Hippocampal formation (tissue), 2 donors: Measurements from ENCODE around the gene CLUH.

Source experiments
- DNase-seq, 2 donors: peaks; one replicate each; lab custom pipeline; 2025; lab: John Stamatoyannopoulos, UW

The CLUH gene

DNA sequence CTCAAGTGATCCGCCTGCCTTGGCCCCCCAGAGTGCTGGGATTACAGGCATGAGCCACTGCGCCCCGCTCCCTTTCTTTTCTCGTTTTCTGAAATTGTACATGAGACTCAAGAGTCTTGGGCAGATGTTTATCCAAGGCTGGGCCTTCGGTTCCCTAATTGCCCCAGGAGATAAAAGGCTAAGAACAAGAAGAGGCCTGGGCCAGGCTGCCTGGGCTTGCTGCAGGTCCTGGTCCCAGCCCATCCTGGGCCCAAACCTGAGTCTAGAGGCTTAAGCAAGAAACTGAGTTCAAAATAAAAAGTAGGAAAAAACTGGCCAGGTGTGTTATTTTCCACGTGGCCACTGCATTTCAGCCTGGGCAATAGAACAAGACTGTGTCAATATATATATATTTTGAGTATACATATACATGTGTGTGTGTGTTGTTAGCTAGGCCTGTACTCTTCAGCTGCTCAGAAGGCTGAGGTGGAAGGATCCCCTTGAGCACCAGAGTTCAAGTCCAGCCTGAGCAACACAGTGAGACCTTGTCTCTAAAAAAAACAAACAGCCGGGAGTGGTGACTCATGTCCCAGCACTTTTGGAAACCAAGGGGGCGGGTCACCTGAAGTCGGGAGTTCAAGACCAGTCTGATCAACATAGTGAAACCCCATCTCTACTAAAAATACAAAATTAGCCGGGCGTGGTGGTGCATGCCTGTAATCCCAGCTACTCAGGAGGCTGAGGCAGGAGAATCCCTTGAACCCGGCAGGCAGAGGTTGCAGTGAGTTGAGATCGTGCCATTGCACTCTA, 6.8 kb upstream of the CLUH start:
- no peak for DNase-seq

DNA sequence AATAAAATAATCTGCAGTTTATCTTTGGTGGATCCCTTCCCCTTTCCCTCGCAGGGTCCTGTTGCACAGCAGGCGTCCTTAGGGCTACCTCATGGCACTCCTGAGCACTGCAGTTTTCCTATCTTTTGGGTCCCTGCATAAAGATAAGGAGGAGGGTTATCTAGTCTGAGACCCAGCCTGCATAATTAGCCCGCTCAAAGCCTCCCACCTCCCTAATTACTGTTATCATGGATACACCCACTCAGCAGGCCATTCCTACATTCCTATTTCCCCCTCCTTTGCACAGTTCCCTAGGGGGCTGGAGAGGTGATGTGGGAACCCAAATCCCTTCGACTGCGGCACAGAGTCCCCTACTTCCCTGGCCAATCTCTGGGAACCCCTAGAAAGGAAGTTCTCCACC, 5.1 kb upstream of the CLUH start:
- no peak for DNase-seq

DNA sequence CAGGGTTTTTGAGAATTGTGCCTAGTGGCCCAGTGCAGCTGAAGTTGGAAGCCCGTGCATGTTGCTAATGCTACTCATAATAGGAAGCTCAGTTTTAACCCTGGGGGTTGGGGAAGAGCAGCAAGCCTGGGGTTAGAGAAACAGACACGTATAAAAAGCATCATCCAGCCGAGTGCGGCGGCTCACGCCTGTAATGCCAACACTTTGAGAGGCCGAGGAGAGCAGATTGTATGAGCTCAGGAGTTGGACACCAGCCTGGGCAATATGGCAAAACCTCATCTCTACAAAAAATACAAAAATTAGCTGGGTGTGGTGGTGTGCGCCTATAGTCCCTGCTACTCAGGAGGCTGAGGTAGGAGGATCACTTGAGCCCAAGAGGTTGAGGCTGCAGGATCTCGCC, 2.3 kb upstream of the CLUH start:
- DNase-seq = no peak

DNA sequence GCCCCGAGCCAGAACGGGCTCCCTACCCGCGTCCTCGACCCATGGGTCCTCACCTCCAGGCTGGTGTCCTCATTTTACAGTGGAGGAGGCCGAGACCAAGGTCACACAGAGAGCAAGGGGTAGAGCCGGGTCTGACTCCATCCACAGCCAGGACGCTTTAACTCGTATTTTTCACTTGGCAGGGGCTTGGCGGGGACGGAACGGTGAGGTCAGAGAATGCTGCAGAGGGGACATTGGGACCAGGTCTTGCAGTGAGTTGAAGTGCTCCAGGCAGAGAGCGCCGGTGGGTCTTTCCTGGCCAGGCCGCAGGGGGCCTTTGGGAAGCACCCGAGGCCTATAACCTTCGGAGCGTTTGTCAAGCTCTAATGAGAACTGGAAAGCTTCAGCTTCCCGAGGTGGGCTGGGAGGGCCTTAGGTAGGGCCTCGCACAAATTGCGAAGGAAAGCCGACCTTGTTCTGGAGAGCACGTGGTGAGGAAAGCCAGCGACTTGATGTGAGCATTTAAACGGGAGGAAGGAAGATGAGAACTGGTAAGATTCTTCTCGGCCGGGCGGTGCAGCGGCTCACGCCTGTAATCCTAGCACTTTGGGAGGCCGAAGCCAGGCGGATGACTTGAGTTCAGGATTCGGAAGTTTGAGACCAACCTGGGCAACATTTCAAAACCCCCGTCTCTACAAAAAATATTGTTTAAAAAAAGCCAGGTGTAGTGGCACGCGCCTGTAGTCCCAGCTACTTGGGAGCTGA, 908 bp upstream of the CLUH start:
- no peak for DNase-seq

DNA sequence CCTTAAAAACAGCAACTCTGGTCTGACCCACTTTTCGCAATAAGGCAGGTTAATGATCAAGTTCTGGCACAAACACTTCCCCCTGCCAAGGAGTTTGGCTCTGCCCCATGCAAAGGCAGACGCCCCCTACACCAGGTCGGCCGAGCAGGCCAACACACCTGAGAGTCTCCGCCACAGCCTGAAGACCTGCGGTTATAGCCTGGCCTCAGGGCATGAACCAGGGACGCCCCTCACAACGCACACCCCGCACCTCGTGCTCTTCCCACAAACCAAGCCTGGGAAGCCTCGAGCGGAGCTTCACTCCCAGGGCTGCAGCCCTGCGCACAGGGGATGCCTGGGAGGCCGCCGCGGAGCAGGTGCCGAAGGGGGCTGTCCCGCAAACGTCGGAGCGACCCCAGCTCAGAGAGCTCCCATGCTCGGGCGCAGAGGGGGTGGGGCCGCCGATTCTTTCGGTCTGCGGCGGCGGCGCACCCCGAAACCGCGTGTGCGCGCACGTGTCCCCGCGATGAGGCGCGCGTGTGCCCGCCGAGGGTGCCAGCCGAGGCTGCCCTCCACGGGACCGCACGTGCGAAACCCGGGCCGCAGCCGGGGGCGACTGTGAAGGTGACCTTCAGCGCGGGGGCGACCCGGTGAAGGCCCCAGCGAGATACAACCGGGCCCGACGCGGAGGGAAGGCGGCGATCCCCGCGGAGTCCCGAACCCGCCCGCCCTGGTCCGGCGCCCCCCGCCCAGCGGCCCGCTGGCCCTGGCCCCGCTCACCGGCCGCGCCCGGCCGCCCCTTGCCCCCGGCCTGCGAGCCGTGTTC, 559 bp downstream of the CLUH start:
- DNase-seq = no peak

DNA sequence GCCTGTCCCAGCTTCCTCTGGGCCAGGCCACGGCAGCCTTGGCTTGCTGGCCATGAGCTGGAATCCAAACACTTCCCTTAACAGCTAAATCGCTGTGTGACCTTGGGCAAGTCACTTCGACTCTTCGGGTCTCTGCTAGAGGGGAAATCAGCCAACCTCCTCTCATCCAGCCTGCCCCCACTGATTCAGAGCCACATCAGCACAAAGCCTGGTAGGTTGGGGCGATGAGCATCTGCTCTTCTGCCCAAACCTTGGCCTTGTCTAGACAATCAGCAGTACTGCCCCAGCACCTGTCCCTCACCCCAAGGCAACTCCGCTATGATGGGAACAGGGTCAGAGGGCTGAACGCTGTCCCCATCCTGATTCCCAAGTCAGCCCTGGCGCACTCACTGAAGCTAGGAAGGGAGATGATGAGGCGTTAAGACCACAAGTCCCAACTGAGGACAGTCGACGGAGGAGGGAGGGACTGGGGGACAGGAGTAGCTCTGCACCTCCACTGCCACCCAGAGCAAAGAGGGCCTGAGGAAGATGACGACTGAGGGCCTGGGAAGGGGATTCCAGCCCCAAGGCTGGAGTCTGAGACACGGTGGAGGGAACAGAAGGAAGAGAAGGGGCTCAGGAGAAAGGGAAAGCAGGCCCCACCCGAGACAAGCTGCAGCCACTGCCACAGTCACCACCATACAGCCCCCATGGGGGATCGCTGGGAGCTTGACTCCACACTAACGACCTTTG, 1.3 kb downstream of the CLUH start:
- no peak for DNase-seq

DNA sequence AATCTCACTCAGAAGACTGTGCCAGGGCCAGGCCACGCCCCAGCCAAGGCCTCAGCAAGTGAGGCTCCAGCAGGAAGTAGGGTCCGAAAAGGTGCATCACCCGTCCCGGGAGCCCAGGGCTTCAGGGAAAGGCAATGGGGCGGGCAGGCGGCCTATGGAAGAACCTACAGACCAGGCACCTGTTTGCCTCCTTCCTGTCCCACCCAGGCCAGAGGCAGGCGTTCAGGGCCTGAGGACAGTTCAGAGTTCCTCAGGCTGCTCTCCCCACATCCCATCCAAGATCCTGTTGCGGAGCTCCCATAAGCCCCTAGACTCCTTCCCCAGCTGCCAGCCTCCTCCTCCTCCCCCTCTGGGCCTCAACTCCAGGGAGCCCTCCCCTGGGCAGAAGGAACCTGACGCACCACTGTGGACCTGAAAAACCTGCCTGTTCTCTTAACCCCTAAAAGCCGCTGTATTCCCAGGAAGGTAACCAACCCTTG, 2.3 kb downstream of the CLUH start:
- no peak for DNase-seq

DNA sequence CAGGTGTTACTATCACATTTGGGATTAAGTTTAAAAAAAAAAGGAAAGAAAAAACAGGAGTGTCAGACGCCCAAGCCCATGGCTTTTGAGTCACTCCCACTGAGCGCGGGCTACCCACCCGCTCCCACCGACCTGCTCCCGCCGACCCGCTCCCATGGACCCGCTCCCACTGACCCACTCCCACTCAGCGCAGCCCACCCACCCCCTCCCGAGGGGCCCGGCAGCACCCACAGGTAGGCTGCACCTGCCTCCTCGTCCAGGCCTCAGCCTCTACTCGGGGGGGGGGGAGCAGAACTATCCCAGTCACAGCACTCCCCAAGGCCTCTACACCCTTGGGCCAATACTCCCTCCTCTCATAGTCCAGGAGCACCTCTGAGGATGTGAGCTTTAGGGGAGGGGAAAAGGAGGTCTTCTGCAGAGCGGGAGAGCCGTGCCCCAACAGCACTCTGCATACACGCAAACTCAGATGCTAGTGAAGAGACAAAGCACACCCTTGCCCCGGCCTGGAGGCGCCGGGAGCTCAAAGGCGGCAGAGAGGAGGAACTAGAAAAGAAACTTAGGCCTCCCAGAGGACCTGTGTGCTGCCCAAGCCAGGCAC, 2.9 kb downstream of the CLUH start:
- DNase-seq = no peak

DNA sequence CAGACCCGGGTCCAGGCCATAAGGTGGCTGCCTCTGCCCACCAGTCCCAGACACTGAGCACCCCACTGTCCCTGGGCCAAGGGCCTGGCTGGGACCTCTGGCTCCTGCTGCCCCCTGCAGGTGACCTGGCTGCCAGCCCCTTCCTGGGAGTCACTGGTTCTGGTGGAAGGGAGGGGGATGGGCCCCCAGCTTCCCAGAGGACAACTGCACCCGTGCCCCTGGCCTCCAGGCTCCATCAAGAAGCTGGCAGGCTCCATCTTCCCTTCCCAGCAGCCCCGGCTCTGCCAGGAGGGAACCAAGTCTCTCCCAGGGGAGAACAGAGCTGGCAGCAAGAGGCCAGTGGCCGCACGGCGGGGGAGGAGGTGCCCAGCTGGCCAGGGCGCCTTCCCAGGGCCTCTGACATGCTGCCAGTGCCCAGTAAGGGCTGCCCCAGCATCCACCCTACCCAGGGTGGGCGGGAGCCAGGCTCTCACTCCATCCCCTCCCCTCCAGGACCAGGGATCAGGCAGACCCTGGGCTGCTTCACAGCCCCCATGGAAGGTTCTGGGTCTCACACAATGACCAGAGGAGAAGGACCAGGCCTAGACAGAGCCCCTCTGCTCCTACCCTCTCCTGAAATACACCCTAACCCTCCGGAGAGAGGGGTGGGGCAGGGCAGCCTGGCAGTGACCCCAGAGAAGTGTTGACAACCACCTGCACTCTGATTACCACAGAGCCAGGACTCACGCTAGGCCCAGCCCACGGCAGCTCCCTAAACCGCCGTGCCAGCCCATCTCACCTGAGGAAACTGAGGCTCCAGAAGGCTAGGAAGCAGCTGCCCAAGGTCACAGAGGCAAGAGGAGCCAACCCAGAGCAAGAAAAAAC, 3.6 kb downstream of the CLUH start:
- DNase-seq = peak; percentile 21 to 56

DNA sequence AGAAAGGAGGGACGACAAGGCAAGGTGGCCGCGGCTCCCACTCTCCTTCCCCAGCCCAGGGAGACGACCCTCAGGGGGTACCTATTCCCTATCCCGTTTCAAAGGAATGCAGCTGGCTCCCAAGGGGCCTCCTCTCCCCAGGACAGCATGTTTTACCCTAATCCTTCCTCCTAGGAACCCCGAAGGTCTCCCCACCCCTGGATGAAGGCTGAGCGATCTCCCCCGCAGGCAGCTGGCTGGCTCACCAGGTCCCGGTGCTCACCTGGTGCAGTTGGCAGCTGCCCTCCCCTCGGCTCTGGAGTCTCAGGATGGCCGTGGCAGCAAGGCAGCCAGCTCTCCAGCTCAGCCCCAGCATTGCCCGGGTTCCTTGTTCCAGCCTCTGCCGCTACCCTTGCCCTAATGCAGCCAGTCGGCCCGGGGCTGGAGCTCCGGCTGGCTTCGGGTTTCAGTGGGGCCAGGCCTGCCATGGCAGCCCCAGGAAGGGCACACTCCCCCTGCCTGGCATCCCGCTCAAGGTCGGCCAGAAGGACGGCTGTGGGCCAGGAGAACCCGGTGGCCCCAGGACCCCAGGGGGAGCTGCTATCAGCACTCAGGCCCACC, 4.6 kb downstream of the CLUH start:
- no peak for DNase-seq

DNA sequence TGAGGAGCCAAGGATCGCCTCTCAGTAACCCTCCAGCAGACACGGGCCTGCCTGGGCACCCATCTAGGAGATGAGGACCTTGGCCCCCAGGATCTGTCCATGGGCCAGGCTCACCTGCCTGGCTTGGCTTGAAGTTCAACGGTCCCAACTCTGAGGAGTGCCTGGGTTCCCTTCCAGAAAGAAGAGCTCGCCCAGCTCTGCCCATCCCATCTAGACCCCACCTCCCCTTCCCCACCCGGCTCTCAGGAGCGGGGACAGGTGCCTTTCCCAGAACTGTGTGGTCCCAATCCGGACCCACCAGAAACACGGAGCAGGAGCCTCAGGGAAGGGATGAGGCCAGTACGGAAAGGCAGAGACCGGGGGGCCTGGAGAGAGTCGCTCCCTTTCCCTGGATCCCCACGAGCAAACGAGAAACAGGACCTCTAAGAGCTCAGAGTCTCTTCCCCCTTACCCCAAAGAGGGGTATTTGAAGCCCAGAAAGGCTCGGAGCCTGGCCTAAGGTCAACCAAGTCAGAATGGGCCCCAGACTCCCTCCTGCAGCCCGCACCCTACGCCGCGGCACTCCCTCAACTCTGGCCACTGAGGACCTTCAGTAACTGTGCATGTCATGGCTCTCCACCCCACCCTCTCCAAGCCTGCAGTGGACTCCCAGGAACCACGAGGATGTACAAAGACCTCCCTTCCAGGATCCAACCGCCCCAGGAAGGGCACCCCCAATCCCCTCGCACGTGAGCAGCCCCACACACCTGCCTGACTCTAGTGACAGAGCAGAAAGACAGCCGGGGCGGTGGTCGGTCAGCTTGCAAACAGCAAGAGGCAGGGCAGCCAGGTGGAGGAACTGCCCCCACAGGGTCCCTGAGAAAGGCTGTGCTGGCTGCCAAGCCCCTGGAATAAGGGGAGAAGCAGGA, 5.4 kb downstream of the CLUH start:
- DNase-seq = no peak

DNA sequence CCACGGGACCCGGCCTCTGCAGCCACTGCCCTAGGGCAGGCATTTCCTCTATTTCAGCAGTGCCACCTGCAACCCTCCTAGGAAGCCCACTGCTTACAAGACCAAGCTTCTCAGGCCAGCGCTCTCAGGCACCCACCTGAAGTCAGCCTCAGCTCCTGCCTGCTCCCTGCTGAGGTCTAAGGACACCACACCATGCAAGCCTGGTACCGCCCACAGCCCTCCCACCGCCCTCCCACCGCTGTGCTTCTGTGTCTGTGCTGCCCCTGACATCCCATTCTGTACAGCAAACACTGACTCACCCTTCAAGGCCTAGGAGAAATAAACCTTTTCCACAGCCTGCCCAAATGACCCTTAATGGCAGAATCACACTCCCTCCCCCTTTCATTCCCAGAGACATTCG, 6.3 kb downstream of the CLUH start:
- DNase-seq = no peak

DNA sequence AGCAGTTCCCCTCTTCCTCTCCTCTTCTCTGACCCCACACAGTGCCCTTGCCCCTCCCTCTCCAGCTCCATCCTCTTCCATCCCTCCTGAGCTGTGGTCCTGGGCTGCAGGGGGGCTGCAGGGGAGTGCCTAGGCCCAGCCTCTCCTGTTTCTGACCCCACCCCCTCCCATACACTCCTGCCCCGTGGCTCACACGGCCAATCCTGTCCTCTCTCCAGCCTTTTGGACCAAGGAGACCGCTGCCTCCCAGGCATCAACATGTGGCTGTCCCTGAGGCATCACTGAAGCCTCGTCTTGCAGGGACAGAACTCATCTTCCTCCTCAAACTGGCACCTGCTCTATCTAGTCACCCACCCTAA, 6.7 kb downstream of the CLUH start:
- DNase-seq = no peak

DNA sequence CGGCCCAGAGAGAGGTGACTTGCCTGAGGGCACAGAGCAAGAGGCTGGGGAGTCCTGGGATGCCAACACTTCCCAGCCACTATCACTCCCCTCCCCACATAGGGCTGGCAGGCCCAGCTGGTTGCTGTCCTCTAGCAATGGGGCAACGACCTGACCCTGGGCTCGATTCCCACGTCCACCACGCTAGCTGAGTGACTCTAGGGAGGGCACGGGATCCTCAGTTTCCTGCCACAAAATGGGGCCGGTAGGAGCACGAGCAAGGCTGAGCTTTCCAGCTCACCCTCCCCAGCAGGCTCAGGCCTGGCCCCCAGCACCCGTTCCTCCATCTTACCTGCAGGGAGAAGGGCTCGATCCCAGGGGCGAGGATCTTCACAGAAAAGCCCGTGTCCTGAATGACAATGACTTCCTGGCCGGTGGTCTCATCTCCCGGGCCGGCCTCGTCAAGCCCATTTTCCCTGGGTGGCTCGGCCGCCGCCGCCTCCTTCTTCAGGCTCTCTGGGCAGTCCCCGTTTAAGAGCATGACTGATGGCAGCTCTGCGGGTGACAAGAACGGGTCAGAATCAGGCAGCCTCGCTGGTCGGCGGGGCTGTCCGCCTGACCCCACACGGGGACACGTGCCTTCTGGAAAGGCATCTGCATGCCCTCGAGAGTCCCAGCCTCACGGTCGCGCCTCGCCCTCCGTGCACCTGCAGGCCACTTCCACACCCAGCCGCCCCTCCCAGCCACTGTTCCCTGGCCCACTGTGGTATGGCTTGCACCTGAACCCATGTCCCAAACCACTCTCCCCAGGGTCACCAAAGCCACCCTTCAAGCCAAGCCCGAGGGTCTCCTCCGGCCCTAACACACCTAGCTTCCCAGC, 7.3 kb downstream of the CLUH start:
- DNase-seq = no peak

DNA sequence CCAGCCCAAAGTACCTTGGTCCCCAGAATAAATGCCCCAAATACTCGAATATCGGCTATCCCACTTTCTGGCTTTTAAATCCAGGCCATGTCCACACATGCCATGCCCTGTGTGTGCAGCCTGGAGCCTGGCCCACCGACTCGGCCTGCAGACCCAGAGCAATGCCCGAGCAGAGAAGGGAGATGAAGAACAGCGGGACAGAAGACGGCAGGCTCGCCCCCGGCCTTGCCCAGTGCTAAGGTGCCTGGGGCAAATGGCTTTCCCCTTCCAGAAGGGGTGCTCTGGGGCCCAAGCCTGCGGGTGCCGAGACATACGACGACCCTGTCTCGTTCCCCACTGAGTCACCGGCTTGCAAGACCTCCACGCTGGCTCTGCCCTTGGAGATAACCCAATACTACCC, 8.0 kb downstream of the CLUH start:
- DNase-seq = no peak

DNA sequence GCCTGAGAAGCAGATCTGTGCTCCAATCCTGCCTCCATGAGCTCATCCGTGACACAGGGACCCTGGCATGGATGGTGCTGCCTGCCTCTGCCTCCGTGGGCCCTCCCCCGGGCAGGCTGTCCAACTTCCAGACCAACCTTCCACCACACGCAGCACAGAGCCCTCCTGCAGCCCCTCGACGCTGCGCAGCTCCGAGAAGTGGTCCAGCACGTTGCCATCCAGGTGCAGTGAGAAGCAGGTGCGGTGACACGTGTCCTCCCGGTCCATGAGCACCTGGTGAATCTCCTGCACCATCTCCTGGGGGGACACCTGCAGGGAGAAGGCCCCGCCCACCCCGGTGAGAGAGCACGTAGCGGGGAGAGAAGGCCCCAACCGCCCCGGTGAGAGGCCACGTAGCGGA, 8.4 kb downstream of the CLUH start:
- DNase-seq = no peak

DNA sequence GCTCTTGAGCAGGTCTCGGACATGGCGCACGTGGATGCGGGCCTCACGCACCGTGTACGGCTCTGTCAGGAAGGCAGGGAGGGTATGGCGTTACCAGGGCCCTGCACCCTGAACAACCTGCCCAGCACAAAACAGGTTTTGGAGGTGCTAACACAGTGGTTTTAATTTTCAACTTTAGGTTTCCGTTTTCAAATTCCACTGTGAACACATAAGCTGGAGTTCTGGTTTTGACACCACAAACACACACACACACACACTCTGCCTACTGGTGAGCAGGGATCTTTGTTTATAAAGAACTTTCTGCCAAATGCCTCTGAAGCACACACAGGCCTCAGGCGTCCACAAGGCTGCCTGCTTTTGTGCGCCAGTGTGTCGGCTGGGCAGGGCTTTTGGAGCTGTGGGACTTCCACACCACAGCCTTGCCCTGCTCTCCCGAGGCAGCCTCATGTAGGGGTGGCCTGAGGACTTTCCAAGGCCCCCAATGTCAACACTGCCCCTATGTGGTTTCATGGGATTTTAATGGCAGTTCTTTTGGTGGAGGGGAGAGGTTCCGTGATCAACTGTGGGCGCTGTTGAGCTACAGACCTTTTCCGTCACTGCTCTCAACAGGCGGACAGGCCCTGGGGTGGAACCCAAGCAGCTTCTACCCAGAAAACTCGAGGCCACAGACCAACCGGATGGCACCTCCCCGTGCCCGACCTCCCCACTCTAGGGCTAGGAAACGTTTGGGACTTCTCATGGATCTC, 9.4 kb downstream of the CLUH start:
- no peak for DNase-seq
